Measurements from ENCODE around the gene CD37. TPM values are rescaled to one million over a fixed set of nuclear protein-coding genes. Genes with fewer than 3 reads are reported as not detected.

CD37 gene
- polyA plus RNA-seq, 10 donors, result 13.5 to 37.3 (median 21.0) TPM

DNA sequence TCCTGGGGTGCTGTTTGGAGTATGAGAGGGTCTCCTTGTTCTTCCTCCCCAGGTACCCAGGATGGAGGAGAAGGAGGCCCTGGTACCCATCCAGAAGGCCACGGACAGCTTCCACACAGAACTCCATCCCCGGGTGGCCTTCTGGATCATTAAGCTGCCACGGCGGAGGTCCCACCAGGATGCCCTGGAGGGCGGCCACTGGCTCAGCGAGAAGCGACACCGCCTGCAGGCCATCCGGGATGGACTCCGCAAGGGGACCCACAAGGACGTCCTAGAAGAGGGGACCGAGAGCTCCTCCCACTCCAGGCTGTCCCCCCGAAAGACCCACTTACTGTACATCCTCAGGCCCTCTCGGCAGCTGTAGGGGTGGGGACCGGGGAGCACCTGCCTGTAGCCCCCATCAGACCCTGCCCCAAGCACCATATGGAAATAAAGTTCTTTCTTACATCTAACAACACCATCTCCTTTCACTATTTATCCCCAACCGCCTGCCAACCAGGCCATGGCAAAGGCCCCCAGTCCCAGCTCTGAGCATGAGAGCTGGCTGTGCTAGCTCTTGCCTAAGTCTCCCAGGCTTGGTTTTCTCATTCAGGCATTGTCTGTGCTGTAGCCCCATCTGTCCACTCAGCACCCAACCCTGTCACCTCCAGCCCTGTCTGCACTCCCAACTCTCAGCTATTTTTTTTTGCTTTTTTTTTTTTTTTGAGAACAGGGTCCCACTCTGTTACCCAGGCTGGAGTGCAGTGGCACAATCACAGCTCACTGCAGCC, 39.6 kb downstream of the CD37 start:
- DNase-seq, result no peak

DNA sequence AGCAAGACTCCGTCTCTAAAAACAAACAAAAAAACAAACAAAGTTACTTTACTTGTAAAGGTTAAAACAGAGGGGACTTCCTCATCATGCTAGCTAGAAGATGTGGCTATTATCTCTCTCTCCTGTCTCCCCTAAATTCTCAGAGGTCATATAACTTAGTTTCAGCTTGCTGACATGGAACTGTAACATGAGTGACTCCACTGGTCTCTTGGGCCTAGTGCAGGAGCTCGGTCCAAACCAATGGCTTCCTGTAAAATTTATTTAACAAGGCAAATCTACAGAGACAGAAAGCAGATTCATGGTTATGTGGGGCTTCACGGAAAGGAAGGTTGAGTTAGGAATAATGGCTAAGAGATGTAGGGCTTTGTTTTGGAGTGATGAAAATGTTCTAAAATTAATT, 43.3 kb downstream of the CD37 start:
- peak in 1 of 3 donors; percentile 53 for DNase-seq

DNA sequence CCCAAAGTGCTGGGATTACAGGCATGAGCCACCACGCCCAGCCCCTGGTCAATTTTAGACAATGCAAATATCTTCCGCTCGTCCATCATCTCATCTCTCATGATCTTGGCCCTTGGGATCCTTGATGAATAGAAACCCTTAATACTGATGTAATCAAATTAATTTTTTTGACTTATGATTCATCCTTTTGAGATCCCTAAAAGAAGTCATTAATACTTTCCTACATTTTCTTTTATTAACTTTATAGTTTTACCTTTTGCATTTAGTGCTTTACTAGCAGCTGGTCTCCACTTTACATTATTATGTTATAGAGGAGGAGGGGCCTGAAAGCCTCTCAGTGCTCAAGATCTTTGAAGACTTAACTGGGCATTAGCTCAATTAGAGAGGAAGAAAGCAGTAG, 45.2 kb downstream of the CD37 start:
- no peak for DNase-seq

GRCh38 chr19:49382639-49383038, 47.4 kb downstream of the CD37 start:
- DNase-seq, result no peak

DNA sequence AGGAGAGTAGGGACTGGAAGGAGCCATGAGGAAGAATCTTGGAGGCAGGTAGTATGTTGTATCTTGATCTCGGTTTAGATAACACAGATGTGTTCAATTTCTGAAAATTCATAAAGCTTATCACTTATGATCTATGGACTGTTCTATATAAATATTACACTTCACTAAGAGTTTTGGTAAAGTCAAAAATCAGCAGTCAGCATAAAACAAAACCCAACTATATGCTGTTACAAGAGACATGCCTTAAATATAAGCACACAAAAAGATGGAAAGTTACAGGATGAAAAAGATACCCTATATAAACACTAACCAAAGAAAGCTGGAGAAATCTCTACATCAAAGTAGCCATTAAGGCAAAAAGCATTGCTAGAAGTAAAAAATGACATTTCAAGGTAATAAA, 48.4 kb downstream of the CD37 start:
- no peak for DNase-seq

- peak; percentile 31 to 84 (median 52) for DNase-seq
Measured at GRCh38 chr19:49387936-49388372, 52.7 kb downstream of the CD37 start, which contains the start of gene KASH5. Gene KASH5, plus strand, starts transcription at chr19:49388249. Its CDS starts 2,635 bp downstream, at chr19:49390884.

DNA sequence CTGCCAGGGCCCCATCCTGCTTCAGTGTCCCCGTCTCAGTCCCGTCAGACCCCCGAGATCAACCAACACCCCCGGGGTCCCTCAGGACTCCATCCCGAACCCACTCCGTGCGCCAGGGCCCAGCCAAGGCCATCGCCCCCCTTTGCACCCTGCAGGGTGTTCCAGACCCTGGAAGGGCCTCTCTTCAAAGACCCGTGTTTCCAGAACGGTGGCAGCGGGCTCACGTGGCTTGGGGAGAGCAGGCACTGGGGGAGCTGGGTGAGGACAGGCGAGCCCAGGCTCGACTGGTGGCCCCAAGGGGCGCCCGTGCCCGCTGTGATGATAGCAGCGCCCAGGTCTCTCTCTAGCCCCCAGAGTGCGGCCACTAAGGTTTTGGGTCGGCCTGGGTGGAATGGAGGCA, 54.2 kb downstream of the CD37 start:
- no peak for DNase-seq

Other genes starting within 250 kb of the CD37 start
- gene SNRNP70, start 250.0 kb upstream of the CD37 start, polyA plus RNA-seq (ENCODE audit: insufficient read length in 10 of 10), result 100 to 1,000 TPM; 136 to 261 (median 187) TPM
- gene LIN7B, start 221.0 kb upstream of the CD37 start, polyA plus RNA-seq (ENCODE audit: insufficient read length in 10 of 10), result 10 to 100 TPM in 4 of 10 donors, 1 to 10 TPM in 6; 8.1 to 14.5 (median 9.8) TPM
- 1 to 10 TPM in 1 of 10 donors, under 1 TPM in 7, not detected in 2; 0.26 to 1.4 (median 0.64) TPM for gene C19orf73, start 216.3 kb upstream of the CD37 start, polyA plus RNA-seq (ENCODE audit: insufficient read length in 10 of 10)
- gene PPFIA3, start 215.9 kb upstream of the CD37 start, polyA plus RNA-seq (ENCODE audit: insufficient read length in 10 of 10), result 10 to 100 TPM in 1 of 10 donors, 1 to 10 TPM in 9; 3.4 to 11.9 (median 6.6) TPM
- gene HRC, start 180.0 kb upstream of the CD37 start, polyA plus RNA-seq (ENCODE audit: insufficient read length in 10 of 10), result 100 to 1,000 TPM in 9 of 10 donors, 10 to 100 TPM in 1; 77.6 to 154 (median 138) TPM
- 10 to 100 TPM; 16.8 to 66.3 (median 31.4) TPM for gene TRPM4, start 177.6 kb upstream of the CD37 start, polyA plus RNA-seq (ENCODE audit: insufficient read length in 10 of 10)
- gene SLC6A16, start 10.2 kb upstream of the CD37 start, polyA plus RNA-seq (ENCODE audit: insufficient read length in 10 of 10), result 1 to 10 TPM in 7 of 10 donors, under 1 TPM in 3; 0.68 to 2.7 (median 2.0) TPM
- 10 to 100 TPM; 42.6 to 80.6 (median 64.0) TPM for gene TEAD2, start 27.0 kb downstream of the CD37 start, polyA plus RNA-seq (ENCODE audit: insufficient read length in 10 of 10)
- 1 to 10 TPM; 1.3 to 2.7 (median 1.8) TPM for gene DKKL1, start 28.5 kb downstream of the CD37 start, polyA plus RNA-seq (ENCODE audit: insufficient read length in 10 of 10)
- under 1 TPM in 4 of 10 donors, not detected in 6; 0.05 to 0.50 (median 0.19) TPM for gene KASH5, start 52.8 kb downstream of the CD37 start, polyA plus RNA-seq (ENCODE audit: insufficient read length in 10 of 10)
- gene PTH2, start 88.0 kb downstream of the CD37 start, polyA plus RNA-seq (ENCODE audit: insufficient read length in 10 of 10), result not detected
- gene GFY, start 90.0 kb downstream of the CD37 start, polyA plus RNA-seq (ENCODE audit: insufficient read length in 10 of 10), result not detected
- 1 to 10 TPM in 6 of 10 donors, under 1 TPM in 4; 0.45 to 2.0 (median 1.1) TPM for gene SLC17A7, start 106.1 kb downstream of the CD37 start, polyA plus RNA-seq (ENCODE audit: insufficient read length in 10 of 10)
- 10 to 100 TPM; 34.6 to 51.9 (median 37.9) TPM for gene PIH1D1, start 116.4 kb downstream of the CD37 start, polyA plus RNA-seq (ENCODE audit: insufficient read length in 10 of 10)
- 10 to 100 TPM in 7 of 10 donors, 1 to 10 TPM in 3; 6.0 to 17.8 (median 10.6) TPM for gene ALDH16A1, start 117.8 kb downstream of the CD37 start, polyA plus RNA-seq (ENCODE audit: insufficient read length in 10 of 10)
- gene FLT3LG, start 138.8 kb downstream of the CD37 start, polyA plus RNA-seq (ENCODE audit: insufficient read length in 10 of 10), result 1 to 10 TPM; 2.2 to 8.1 (median 3.4) TPM
- gene RPL13A, start 152.2 kb downstream of the CD37 start, polyA plus RNA-seq (ENCODE audit: insufficient read length in 10 of 10), result 1,000 to 10,000 TPM; 3,542 to 5,037 (median 4,448) TPM
- 1,000 to 10,000 TPM; 2,415 to 3,967 (median 3,509) TPM for gene RPS11, start 161.0 kb downstream of the CD37 start, polyA plus RNA-seq (ENCODE audit: insufficient read length in 10 of 10)
- gene FCGRT, start 177.3 kb downstream of the CD37 start, polyA plus RNA-seq (ENCODE audit: insufficient read length in 10 of 10), result 100 to 1,000 TPM; 144 to 218 (median 175) TPM
- 10 to 100 TPM; 37.0 to 96.6 (median 55.4) TPM for gene RCN3, start 192.6 kb downstream of the CD37 start, polyA plus RNA-seq (ENCODE audit: insufficient read length in 10 of 10)
- gene NOSIP, start 245.2 kb downstream of the CD37 start, polyA plus RNA-seq (ENCODE audit: insufficient read length in 10 of 10), result 10 to 100 TPM; 42.8 to 73.0 (median 54.0) TPM
- gene PRRG2, start 245.9 kb downstream of the CD37 start, polyA plus RNA-seq (ENCODE audit: insufficient read length in 10 of 10), result under 1 TPM; 0.22 to 0.81 (median 0.57) TPM

All from muscle of back (tissue), 11 donors.